Frontal cortex (tissue), 4 donors: Measurements from ENCODE around the gene SSH3. TPM values are rescaled to one million over a fixed set of nuclear protein-coding genes. Genes with fewer than 3 reads are reported as not detected.
"Not testable (repeated sequence)": the region's sequence is repeated elsewhere in the genome, so short reads cannot be mapped to it uniquely, and the experiment has no call there.

Source experiments
- DNase-seq, 2 donors: peaks; one replicate each; pipeline ENCODE4 v3.0.0; 2012; ENCODE audit warnings: low spot score in 2 of 2
- FAIRE-seq: peaks from 2 replicates; lab custom pipeline; 2012; peaks lifted over from hg19 to GRCh38; lab: Jason Lieb, UNC
- total RNA-seq: library from RNA; depleted of rRNA; stranded (reverse); fragments of >200 nt; gene quantifications from one replicate; pipeline ENCODE4 v1.2.3, GENCODE V29; 2014
- donor health status: control.
- donor health status: control.
- donor health status: control.

Gene SSH3
- total RNA-seq, 1 donor from 2014 or later: 2.0 TPM

- no peak for FAIRE-seq
- DNase-seq: no peak
Measured at GRCh38 chr11:67307545-67308001, 4.2 kb downstream of the SSH3 start.

GRCh38 chr11:67308031-67308866 lies 4.9 kb downstream of the SSH3 start:
- no peak for DNase-seq

DNA sequence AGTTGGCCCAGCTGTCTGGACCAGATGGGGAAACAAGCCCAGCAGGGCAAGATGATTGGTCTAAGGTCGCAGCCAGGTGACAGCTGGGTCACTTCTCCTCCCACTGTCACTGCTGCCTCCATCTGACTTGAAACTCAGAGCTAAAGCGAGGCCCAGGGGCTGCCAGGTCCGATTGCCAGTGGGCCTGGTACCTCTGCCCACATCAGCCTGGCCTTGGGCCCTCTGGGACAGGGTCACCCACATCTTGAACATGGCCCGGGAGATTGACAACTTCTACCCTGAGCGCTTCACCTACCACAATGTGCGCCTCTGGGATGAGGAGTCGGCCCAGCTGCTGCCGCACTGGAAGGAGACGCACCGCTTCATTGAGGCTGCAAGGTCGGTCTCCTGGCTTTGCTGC lies 5.8 kb downstream of the SSH3 start:
- no peak for FAIRE-seq
- DNase-seq: no peak

More at GRCh38 chr11:67308031-67308866, 4.9 kb downstream of the SSH3 start:
- no peak for FAIRE-seq

- DNase-seq: no peak
- FAIRE-seq: no peak
Measured at GRCh38 chr11:67309661-67310061, 6.3 kb downstream of the SSH3 start.

- DNase-seq: no peak
- FAIRE-seq: no peak
Measured at GRCh38 chr11:67310246-67311050, 7.1 kb downstream of the SSH3 start.

- DNase-seq (no peak), FAIRE-seq (no peak)
Measured at GRCh38 chr11:67311051-67311555, 7.8 kb downstream of the SSH3 start.

- FAIRE-seq: no peak
Measured at GRCh38 chr11:67311556-67312082, 8.3 kb downstream of the SSH3 start.

GRCh38 chr11:67312187-67313021 lies 9.1 kb downstream of the SSH3 start:
- FAIRE-seq: no peak

More at GRCh38 chr11:67311556-67312082, 8.3 kb downstream of the SSH3 start:
- no peak for DNase-seq

DNA sequence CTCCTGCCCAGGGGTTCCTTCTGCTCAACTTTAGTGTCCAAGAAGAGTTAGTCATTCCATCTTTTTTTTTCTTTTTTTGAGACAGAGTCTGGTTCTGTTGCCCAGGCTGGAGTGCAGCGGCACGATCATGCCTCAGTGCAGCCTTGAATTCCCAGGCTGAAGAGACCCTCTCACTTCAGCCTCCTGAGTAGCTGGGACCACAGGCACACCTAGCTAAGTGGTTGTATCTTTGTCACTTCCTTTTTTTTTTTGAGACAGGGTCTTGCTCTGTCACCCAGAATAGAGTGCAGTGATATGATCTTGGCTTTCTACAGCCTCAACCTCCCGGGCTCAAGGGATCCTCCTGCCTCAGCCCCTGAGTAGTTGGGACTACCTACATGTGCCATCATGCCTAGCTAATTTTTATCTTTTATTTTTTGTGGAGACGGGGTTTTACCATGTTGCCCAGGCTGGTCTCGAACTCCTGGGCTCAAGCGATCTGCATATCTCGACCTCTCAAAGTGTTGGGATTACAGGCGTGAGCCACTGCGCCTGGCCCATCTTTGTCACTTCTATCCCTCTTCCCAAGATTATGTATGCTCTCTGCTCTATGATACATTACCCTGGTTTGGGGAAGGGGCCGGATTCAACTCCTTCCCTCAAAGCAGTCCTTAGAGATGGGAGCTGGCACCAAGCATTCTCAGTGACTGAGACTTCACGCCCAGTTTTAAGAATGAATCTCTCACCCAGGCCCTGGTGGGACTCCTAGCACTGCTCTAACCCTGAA lies 10.0 kb downstream of the SSH3 start:
- no peak for FAIRE-seq
- DNase-seq: no peak

More at GRCh38 chr11:67312187-67313021, 9.1 kb downstream of the SSH3 start:
- DNase-seq: no peak

GRCh38 chr11:67314218-67314617 lies 10.9 kb downstream of the SSH3 start:
- FAIRE-seq (no peak), DNase-seq (no peak)

DNA sequence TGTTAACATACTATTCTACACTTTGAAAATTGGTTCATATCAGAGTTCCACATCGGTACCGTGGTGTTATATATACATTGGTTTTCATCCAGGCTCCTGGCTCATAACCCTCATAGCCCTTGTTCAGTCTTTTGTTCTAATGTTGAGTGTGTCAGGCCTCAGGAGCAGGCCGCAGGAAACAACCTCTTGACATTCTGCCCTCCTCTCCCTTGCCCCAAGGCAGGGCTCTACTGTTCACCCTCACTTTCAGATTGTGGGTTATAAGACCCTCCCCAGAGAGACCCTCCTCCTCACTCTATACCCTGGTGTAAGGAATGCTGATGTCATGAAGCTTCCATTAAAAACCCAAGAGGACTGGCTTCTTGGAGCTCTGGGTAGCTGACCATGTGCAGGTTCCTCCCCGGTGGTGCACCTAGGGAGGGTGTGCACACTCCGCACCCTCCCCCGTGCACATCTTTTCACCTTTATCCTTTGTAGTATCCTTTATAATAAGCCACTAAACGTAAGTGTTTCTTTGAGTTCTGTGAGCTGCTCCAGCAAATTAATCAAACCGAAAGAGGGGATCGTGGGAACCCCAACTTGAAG lies 12.1 kb downstream of the SSH3 start:
- no peak for DNase-seq
- FAIRE-seq: no peak

- no peak for FAIRE-seq
Measured at GRCh38 chr11:67316882-67317204, 13.5 kb downstream of the SSH3 start.

DNA sequence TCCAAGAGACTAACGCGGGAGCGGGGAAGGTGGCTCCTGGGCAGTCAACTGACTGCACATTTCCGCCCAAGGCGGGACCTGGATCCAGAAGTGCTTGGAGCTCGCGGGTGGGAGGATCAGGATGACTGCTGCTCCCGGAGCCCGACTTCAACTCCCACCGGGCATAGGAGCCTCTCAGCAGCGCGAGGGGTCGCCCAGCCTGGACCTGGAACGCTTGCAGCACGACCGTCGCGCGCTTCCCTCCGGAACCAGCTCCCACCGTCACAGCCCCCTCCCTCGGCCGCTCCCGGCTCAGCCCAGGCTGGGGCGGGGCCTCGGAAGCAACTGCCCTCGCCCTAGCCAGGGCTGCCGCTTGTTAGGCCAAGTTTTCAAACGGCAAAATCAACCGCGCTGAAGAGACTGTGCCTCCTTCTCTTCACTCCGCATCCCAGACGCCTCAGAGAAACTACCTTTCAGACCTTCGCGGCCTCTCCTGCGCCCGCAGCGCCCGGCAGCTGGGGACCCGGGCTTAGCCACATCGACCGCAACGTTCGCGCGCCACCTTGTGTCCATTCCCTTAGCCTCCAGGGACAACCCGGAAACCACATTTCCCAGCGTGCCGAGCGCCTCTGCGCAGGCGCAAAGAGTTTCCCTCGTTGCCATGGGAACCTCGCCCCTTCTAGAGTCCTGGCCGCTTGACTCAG lies 14.0 kb downstream of the SSH3 start:
- DNase-seq: peak; percentile 98 to 99
- no peak for FAIRE-seq

More at GRCh38 chr11:67316882-67317204, 13.5 kb downstream of the SSH3 start:
- DNase-seq: no peak

- no peak for DNase-seq
- FAIRE-seq: no peak
Measured at GRCh38 chr11:67317888-67318555, 14.7 kb downstream of the SSH3 start.

GRCh38 chr11:67318876-67319275 lies 15.5 kb downstream of the SSH3 start:
- FAIRE-seq, DNase-seq: not testable (repeated sequence)

- FAIRE-seq (no peak), DNase-seq (no peak)
Measured at GRCh38 chr11:67320011-67320410, 16.7 kb downstream of the SSH3 start.

DNA sequence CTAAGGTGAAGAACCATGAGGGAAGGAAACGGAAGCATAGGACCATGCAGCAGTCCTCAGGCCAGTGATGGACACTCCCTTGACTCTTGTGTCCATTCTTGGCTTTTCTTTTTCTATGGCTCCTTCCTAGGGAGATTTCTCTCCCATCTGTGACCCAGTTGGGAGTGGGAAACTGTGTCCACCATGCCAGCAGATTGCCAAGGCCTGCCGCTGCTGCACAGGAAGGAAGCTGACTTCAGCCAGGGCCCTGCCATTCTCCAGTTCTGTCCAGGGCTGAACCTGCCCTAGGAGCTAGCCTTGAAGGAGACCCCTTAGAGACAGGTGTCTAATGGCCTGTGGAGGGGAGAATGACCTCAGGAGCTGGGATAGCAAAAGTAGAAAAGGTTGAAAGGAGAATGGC lies 17.4 kb downstream of the SSH3 start:
- FAIRE-seq: no peak
- no peak for DNase-seq
